H9 (cell line): ENCODE data around the gene C20orf96. TPM values are rescaled to one million over a fixed set of nuclear protein-coding genes. Genes with fewer than 3 reads are reported as not detected.

Experiments
- DNase-seq: peaks from one replicate; pipeline ENCODE4 v3.0.0-alpha.2; 2017
- H2AFZ ChIP-seq: one replicate; pipeline ENCODE4 v1.6.1; 2013; ENCODE audit warnings: mild to moderate bottlenecking, low read length, control low read depth, moderate library complexity
- H2AK5ac ChIP-seq: 2 replicates; pipeline ENCODE4 v1.6.1; 2013; ENCODE audit warnings: low read length, control low read depth, mixed read lengths; ENCODE audit not compliant: insufficient read length
- H2BK120ac ChIP-seq: one replicate; pipeline ENCODE4 v1.6.1; 2013; ENCODE audit warnings: low read depth, mild to moderate bottlenecking, low read length, control low read depth, inconsistent platforms; ENCODE audit not compliant: poor library complexity, severe bottlenecking
- H2BK12ac ChIP-seq: 2 replicates; pipeline ENCODE4 v1.6.1; 2013; ENCODE audit warnings: low read length, control low read depth, mixed read lengths, low read depth; ENCODE audit not compliant: insufficient read length
- H2BK15ac ChIP-seq: 2 replicates; pipeline ENCODE4 v1.6.1; 2013; ENCODE audit warnings: low read depth, low read length, control low read depth
- H2BK20ac ChIP-seq: one replicate; pipeline ENCODE4 v1.6.1; 2013; ENCODE audit warnings: low read depth, mild to moderate bottlenecking, low read length, control low read depth, inconsistent platforms; ENCODE audit not compliant: poor library complexity, severe bottlenecking
- H2BK5ac ChIP-seq: 2 replicates; pipeline ENCODE4 v1.6.1; 2013; ENCODE audit warnings: low read length, control low read depth, mixed read lengths; ENCODE audit not compliant: insufficient read length
- H3K14ac ChIP-seq: 2 replicates; pipeline ENCODE4 v1.6.1; 2013; ENCODE audit warnings: low read length, control low read depth; ENCODE audit not compliant: insufficient read depth
- H3K18ac ChIP-seq: 2 replicates; pipeline ENCODE4 v1.6.1; 2013; ENCODE audit warnings: low read depth, mild to moderate bottlenecking, mixed read lengths, low read length, control low read depth; ENCODE audit not compliant: insufficient read length
- H3K23ac ChIP-seq: 2 replicates; pipeline ENCODE4 v1.6.1; 2013; ENCODE audit warnings: low read length, control low read depth, mixed read lengths, low read depth; ENCODE audit not compliant: insufficient read length
- H3K23me2 ChIP-seq: 2 replicates; pipeline ENCODE4 v1.6.1; 2013; ENCODE audit warnings: low read depth, mild to moderate bottlenecking, mixed read lengths, low read length, control low read depth; ENCODE audit not compliant: insufficient read length, poor library complexity, severe bottlenecking
- H3K27ac ChIP-seq: 2 replicates; pipeline ENCODE4 v1.5.1; 2013; ENCODE audit warnings: low read length, control low read depth, mixed read lengths, low read depth; ENCODE audit not compliant: insufficient read length
- H3K27me3 ChIP-seq: 2 replicates; pipeline ENCODE4 v1.6.1; 2013; ENCODE audit warnings: low read length, control low read depth, inconsistent platforms; ENCODE audit not compliant: insufficient read depth
- H3K4ac ChIP-seq: 2 replicates; pipeline ENCODE4 v1.6.1; 2013; ENCODE audit warnings: low read depth, mild to moderate bottlenecking, control low read depth, inconsistent platforms, low read length, moderate library complexity
- H3K4me1 ChIP-seq: 2 replicates; pipeline ENCODE4 v1.6.1; 2013; ENCODE audit warnings: low read length, control low read depth, inconsistent platforms; ENCODE audit not compliant: insufficient read depth
- H3K4me2 ChIP-seq: 2 replicates; pipeline ENCODE4 v1.6.1; 2013; ENCODE audit warnings: low read length, control low read depth, mixed read lengths; ENCODE audit not compliant: insufficient read length, insufficient read depth
- H3K56ac ChIP-seq: 2 replicates; pipeline ENCODE4 v1.6.1; 2013; ENCODE audit warnings: low read depth, mild to moderate bottlenecking, mixed read lengths, low read length, control low read depth; ENCODE audit not compliant: insufficient read length
- H3K79me1 ChIP-seq: 2 replicates; pipeline ENCODE4 v1.6.1; 2013; ENCODE audit warnings: low read depth, mild to moderate bottlenecking, moderate library complexity, low read length, control low read depth, inconsistent platforms; ENCODE audit not compliant: insufficient read depth, poor library complexity, severe bottlenecking
- H3K79me2 ChIP-seq: 2 replicates; pipeline ENCODE4 v1.6.1; 2013; ENCODE audit warnings: low read length, control low read depth, inconsistent platforms; ENCODE audit not compliant: insufficient read depth
- H3K9ac ChIP-seq: 2 replicates; pipeline ENCODE4 v1.6.1; 2013; ENCODE audit warnings: low read length, control low read depth, mixed read lengths; ENCODE audit not compliant: insufficient read length; ENCODE audit errors: extremely low read depth
- H3K9me3 ChIP-seq: one replicate; pipeline ENCODE4 v1.6.1; 2013; ENCODE audit warnings: low read depth, low read length, inconsistent platforms; ENCODE audit not compliant: control insufficient read depth
- H3T11ph ChIP-seq: one replicate; pipeline ENCODE4 v1.6.1; 2013; ENCODE audit warnings: mild to moderate bottlenecking, low read length, control low read depth, inconsistent platforms
- H4K20me1 ChIP-seq: one replicate; pipeline ENCODE4 v1.6.1; 2013; ENCODE audit not compliant: control insufficient read depth, insufficient read length, insufficient read depth
- H4K5ac ChIP-seq: 2 replicates; pipeline ENCODE4 v1.6.1; 2013; ENCODE audit warnings: low read depth, mild to moderate bottlenecking, mixed read lengths, low read length, control low read depth; ENCODE audit not compliant: insufficient read length
- H4K8ac ChIP-seq: replicated peaks from 2 replicates; pipeline ENCODE4 v1.6.1; 2013; ENCODE audit warnings: low read length, control low read depth, mixed read lengths, low read depth; ENCODE audit not compliant: insufficient read length
- H4K91ac ChIP-seq: 2 replicates; pipeline ENCODE4 v1.6.1; 2013; ENCODE audit warnings: low read depth, mild to moderate bottlenecking, moderate library complexity, mixed read lengths, low read length, control low read depth; ENCODE audit not compliant: insufficient read length
- H3K27ac Mint-ChIP-seq, 3 experiments: 2 replicates in 2 of 3; 3 replicates in 1 of 3; pipeline ENCODE4 v1.8.0; 2020 to 2021; ENCODE audit warnings: mixed read lengths in 3 of 3, mild to moderate bottlenecking in 1 of 3, moderate library complexity in 1 of 3
- H3K27me3 Mint-ChIP-seq: 2 replicates; pipeline ENCODE4 v1.8.0; 2021; ENCODE audit warnings: low read depth, mild to moderate bottlenecking, moderate library complexity, mixed read lengths
- H3K36me3 Mint-ChIP-seq, 3 experiments: 2 replicates in 2 of 3; 3 replicates in 1 of 3; pipeline ENCODE4 v1.8.0; 2020 to 2021; ENCODE audit warnings: low read depth in 3 of 3, mixed read lengths in 3 of 3; ENCODE audit not compliant: insufficient read depth in 1 of 3
- H3K4me1 Mint-ChIP-seq, 2 experiments: 2 replicates each; pipeline ENCODE4 v1.8.0; 2020; ENCODE audit warnings: mixed read lengths in 2 of 2
- H3K4me3 Mint-ChIP-seq, 2 experiments: 2 replicates in 1 of 2; 3 replicates in 1 of 2; pipeline ENCODE4 v1.8.0; 2020 to 2021; ENCODE audit warnings: mild to moderate bottlenecking in 2 of 2, mixed read lengths in 2 of 2, moderate library complexity in 1 of 2
- H3K9me3 Mint-ChIP-seq, 2 experiments: 2 replicates in 1 of 2; 3 replicates in 1 of 2; pipeline ENCODE4 v1.8.0; 2020; ENCODE audit warnings: mild to moderate bottlenecking in 2 of 2, mixed read lengths in 2 of 2, moderate library complexity in 1 of 2
- CTCF ChIP-seq: fragments of 200-600 bp; sonication (generic); conservative IDR thresholded peaks from 3 replicates; pipeline ENCODE4 v1.8.0; 2021; ENCODE audit warnings: antibody characterized with exemption, mild to moderate bottlenecking
- WGBS: extraction: QIAGEN DNeasy Blood & Tissue Kit; methylation state at CpG from one replicate; pipeline ENCODE4 v1.1.7; 2013; ENCODE audit warnings: missing lambda C conversion rate, low lambda C conversion rate, mixed read lengths; ENCODE audit not compliant: insufficient read length; ENCODE audit errors: extremely low coverage; 5-methylcytosine and 5-hydroxymethylcytosine counted together
- total RNA-seq: library from RNA; stranded (reverse); gene quantifications from 2 replicates; pipeline ENCODE4 v1.2.1, GENCODE V29; 2021

The C20orf96 gene
- total RNA-seq, 1 experiment from 2014 or later = 14.5 TPM

GRCh38 chr20:325045-325888, 34.7 kb upstream of the C20orf96 start, which contains the start of gene SOX12:
TSS of gene SOX12 (plus strand) at chr20:325552. CDS start at chr20:325925, 373 bp downstream.
- DNase-seq = peak; percentile 99
- Mint-ChIP-seq H3K27ac (peak within 1 kb of the TSS; percentile 96 to 99 (median 97)), H3K36me3 (peaks cover 28 to 39% (median 32%) of the 10 kb centered on the region in 3 experiments), H3K9me3 (peaks cover 0 to 4% of the 10 kb centered on the region in 2 experiments; a peak in 2 of 5 replicates), H3K4me3 (peak within 1 kb of the TSS; percentile 87 to 95), H3K27me3 (peaks cover 4% of the 10 kb centered on the region; the same call in 1 of the 2 replicates), H3K4me1 (peaks cover 45 to 49% of the 10 kb centered on the region in 2 experiments)
- WGBS = no CpG with 5 or more reads among the region's 106 CpGs
- H3K14ac ChIP-seq = peak within 1 kb of the TSS; percentile 93
- H2BK15ac ChIP-seq = no peak within 1 kb of the TSS
- no peak within 1 kb of the TSS for H4K5ac ChIP-seq
- H3K27me3 ChIP-seq = no peaks in the 10 kb centered on the region
- H3K9ac ChIP-seq = peak within 1 kb of the TSS; percentile 84
- H3K4me2 ChIP-seq = peak within 1 kb of the TSS; percentile 90
- no peak within 1 kb of the TSS for H2AFZ ChIP-seq
- H3K23me2 ChIP-seq = peaks cover 16% of the 10 kb centered on the region
- H3K9me3 ChIP-seq = no peaks in the 10 kb centered on the region
- H4K91ac ChIP-seq = no peak within 1 kb of the TSS
- H4K20me1 ChIP-seq = no peaks in the 10 kb centered on the region
- H2BK12ac ChIP-seq = no peak within 1 kb of the TSS
- no peak within 1 kb of the TSS for H4K8ac ChIP-seq
- no peaks in the 10 kb centered on the region for H3K79me1 ChIP-seq
- peak within 1 kb of the TSS; percentile 95 for H3K18ac ChIP-seq
- no peak within 1 kb of the TSS for H3K23ac ChIP-seq
- no peak within 1 kb of the TSS; the same call in 1 of the 2 replicates for H3K4ac ChIP-seq
- no peak within 1 kb of the TSS for H2BK20ac ChIP-seq
- no peak within 1 kb of the TSS for H3T11ph ChIP-seq
- H2BK5ac ChIP-seq = no peak within 1 kb of the TSS
- H2BK120ac ChIP-seq = no peak within 1 kb of the TSS
- no peak within 1 kb of the TSS for H3K56ac ChIP-seq
- H3K4me1 ChIP-seq = peaks cover 9% of the 10 kb centered on the region; the same call in 1 of the 2 replicates
- peak within 1 kb of the TSS; percentile 22 for H3K27ac ChIP-seq
- peaks cover 9% of the 10 kb centered on the region; the same call in 1 of the 2 replicates for H3K79me2 ChIP-seq
- H2AK5ac ChIP-seq = no peak within 1 kb of the TSS
- no peak for TF ChIP-seq CTCF
